Cerebellar nuclear complex (tissue), 1 donor: ENCODE data around the gene TARS1.
"Not testable (repeated sequence)": the region's sequence is repeated elsewhere in the genome, so short reads cannot be mapped to it uniquely, and the experiment has no call there.

ENCODE experiments used
- DNase-seq, 2 experiments: peaks; one replicate each; lab custom pipeline; 2025; lab: John Stamatoyannopoulos, UW

TARS1 gene

DNA sequence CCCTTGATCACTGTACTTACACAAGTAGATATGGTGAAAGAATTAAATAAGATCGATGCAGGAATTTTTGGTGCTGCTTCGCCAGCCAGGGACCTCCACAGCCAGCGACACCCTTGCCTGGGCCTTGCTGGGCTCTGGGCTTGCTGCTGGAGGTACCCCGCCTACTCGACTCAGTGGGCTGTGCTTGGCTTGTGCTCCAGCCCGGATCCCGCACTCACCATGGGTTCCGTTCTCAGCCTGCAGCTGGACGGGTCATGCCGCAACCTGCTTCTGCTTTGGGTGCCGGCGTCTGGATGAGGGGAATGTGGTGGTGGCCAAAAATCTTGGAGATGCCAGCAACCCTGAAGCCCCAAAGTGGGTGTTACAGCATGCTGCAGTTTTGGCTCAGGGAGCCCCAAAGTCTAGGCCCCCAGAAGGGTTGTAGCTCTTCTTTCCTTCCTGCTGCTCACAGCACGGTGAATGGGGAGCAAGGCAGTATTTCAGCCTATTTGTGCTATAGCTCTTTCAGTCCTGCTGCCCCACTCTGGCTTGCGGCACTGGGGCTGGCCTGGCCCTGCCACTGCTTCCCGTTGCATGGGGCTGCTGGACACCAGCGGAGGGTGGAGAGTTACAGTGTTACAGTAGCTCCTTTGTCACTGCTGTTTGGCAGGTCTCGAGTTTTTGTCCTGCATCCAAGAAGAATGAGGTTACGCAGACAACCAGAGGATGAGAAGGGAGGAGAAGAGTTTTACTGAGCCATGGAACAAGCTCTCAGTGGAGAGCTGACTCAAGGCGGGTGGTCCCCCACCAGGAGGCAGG, 48.0 kb downstream of the TARS1 start:
- DNase-seq, result no peak

GRCh38 chr5:33489481-33490067, 48.8 kb downstream of the TARS1 start:
- no peak for DNase-seq

DNA sequence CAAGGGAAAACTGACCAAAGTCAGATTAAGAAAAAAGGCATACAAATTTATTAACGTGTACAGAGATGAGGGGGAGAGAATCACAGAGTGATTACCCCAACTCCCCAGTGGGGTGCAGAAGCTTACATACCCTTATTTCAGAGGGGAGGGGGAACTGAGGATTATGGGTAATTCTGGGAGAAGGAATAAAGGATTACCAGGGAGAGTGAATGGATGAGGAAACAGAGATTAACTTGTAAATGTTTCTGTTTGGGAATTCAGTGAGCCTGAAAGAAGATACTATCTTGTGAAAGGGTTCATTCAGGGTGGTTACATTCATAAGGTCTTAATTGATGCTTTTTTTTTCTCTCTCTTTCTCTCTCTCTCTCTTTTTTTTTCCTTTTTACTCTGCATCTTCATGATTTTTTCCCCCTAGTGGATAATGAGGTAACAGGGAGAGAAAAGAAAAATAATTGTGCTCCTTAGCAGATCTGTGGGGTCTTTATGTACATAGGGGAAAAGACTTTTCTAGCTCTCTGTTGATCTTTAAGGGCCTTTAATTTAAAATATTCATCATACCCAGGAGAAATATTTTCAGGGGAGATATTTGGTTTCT, 49.4 kb downstream of the TARS1 start:
- no peak for DNase-seq

- no peak for DNase-seq
Measured at GRCh38 chr5:33491941-33492340, 51.2 kb downstream of the TARS1 start.

DNA sequence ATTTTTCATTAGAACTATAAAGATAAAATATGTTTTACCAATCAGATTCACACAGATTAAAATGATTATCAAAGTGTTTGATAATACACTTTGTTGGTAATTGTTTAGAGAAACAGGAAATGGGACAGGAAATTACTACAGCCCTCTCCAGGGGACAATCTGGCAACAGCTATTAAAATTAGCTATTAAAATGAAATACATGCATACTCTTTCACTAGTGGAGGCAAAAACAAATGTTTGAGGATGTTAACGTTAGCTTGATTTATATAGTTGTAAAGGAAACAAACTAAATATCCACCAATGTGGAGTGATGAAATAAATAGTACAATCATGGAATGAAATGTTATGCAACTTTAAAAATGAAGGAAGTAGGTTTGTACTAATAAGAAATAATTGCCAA, 53.7 kb downstream of the TARS1 start:
- DNase-seq, result no peak

GRCh38 chr5:33501260-33501659, 60.5 kb downstream of the TARS1 start:
- no peak for DNase-seq

GRCh38 chr5:33501899-33502298, 61.1 kb downstream of the TARS1 start:
- no peak for DNase-seq

DNA sequence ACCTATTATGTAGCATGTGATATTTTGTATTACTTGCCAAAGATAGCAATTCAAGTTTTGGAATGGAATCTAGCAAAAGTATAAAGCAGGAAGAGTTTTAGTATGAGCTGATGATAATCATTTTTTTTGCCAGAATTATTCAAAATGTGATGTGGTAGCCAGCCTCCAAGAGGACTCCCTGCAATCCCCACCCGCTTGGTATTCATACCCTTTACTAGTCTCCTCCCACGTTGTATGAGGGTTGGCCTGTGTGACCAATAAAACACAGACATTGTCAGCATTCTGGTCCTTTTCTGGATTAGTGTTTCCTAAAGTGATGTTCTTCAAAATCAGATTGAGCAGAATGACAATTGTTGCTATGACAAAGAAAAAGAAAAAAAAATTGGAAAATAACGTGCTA, 63.8 kb downstream of the TARS1 start:
- no peak for DNase-seq

- no peak for DNase-seq
Measured at GRCh38 chr5:33507426-33507825, 66.7 kb downstream of the TARS1 start.

- DNase-seq, result no peak
Measured at GRCh38 chr5:33509036-33509435, 68.3 kb downstream of the TARS1 start.

- no peak for DNase-seq
Measured at GRCh38 chr5:33513462-33514185, 72.9 kb downstream of the TARS1 start.

DNA sequence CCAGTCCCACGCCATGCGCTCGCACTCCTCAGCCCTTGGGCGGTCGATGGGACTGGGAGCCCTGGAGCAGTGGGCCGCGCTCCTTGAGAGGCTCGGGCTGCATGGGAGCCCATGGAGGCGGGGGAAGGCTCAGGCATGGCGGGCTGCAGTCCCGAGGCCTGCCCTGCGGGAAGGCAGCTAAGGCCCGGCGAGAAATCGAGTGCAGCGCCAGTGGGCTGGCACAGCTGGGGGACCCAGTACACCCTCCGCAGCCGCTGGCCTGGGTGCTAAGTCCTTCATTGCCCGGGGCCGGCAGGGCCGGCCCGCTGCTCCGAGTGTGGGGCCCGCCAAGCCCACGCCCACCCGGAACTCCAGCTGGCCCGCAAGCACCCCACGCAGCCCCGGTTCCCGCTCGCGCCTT, 74.6 kb downstream of the TARS1 start:
- not testable (repeated sequence) for DNase-seq

- DNase-seq, result no peak
Measured at GRCh38 chr5:33516421-33516820, 75.7 kb downstream of the TARS1 start.
